Suprapubic skin (tissue), 4 donors: ENCODE results near the gene GNAI3. TPM values are rescaled to one million over a fixed set of nuclear protein-coding genes. Genes with fewer than 3 reads are reported as not detected.

ENCODE experiments used
- DNase-seq, 2 donors: peaks; one replicate each; pipeline ENCODE4 v3.0.0-alpha.2; 2019; ENCODE audit warnings: low spot score in 2 of 2
- H3K27ac ChIP-seq: fragments of 200-600 bp; sonication (generic); one replicate; pipeline ENCODE4 v1.5.1; 2019
- H3K27me3 ChIP-seq: fragments of 200-600 bp; sonication (generic); one replicate; pipeline ENCODE4 v1.5.1; 2019
- H3K36me3 ChIP-seq: fragments of 200-600 bp; sonication (generic); one replicate; pipeline ENCODE4 v1.5.1; 2019
- H3K4me1 ChIP-seq: fragments of 200-600 bp; sonication (generic); one replicate; pipeline ENCODE4 v1.5.1; 2019
- H3K4me3 ChIP-seq: fragments of 200-600 bp; sonication (generic); one replicate; pipeline ENCODE4 v1.5.1; 2019; ENCODE audit warnings: mild to moderate bottlenecking
- H3K9me3 ChIP-seq: fragments of 200-600 bp; sonication (generic); one replicate; pipeline ENCODE4 v1.5.1; 2019
- CTCF ChIP-seq, 2 donors: fragments of 200-600 bp in 1 of 2; fragments of 450-650 bp in 1 of 2; sonication (generic) in 1 of 2; IDR thresholded peaks; one replicate each; pipeline ENCODE4 v1.5.1; 2016 to 2019; ENCODE audit warnings: antibody characterized with exemption in 2 of 2, mild to moderate bottlenecking in 1 of 2, moderate library complexity in 1 of 2
- EP300 ChIP-seq: sonication (generic); formaldehyde crosslinking; IDR thresholded peaks from one replicate; pipeline ENCODE4 v1.6.1; 2017; ENCODE audit warnings: antibody characterized with exemption
- POLR2A ChIP-seq, 2 donors: fragments of 450-650 bp; IDR thresholded peaks; one replicate each; pipeline ENCODE4 v1.6.1; 2017; ENCODE audit warnings: antibody characterized with exemption in 2 of 2, mild to moderate bottlenecking in 2 of 2, moderate library complexity in 2 of 2
- POLR2AphosphoS5 ChIP-seq, 3 donors: sonication (generic); formaldehyde crosslinking; IDR thresholded peaks; one replicate each; pipeline ENCODE4 v1.6.1; 2017; ENCODE audit warnings: antibody characterized with exemption in 3 of 3
- WGBS: methylation state at CpG from one replicate; pipeline ENCODE4 v1.1.5; 2018; 5-methylcytosine and 5-hydroxymethylcytosine counted together
- total RNA-seq, 4 donors: library from RNA; depleted of rRNA; stranded (reverse); fragments of >200 nt; gene quantifications; one replicate each; pipeline ENCODE4 v1.1.0, GENCODE V29; 2016

Gene GNAI3
- total RNA-seq, 4 donors from 2014 or later = 6.7 to 11.1 (median 9.5) TPM

- H3K27ac ChIP-seq = no peak overlapping the region
- H3K9me3 ChIP-seq = no peaks in the 10 kb centered on the region
These were observed 96.3 kb downstream of the GNAI3 start for GRCh38 chr1:109644670-109645069.

DNA sequence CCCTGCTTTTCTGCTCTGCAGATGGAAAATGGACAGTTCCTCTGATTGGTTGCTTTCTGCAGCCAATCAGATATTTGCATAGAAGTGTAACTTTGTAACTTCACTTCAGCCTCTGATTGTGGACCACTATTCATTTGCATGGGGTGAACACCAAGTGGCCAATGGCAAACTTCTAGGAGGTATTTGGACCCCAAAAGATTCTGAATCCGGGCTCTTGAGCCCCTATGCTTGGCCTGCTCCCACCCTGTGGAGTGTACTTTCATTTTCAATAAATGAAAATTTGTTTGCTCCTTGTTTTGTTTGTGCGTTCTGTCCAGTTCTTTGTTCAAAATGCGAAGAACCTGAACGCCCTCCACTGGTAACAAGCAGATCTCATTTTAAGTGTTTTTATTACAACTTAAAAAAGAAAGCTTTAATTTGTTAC, 101.1 kb downstream of the GNAI3 start:
- no peak for DNase-seq
- H3K36me3 ChIP-seq = no peaks in the 10 kb centered on the region
- H3K9me3 ChIP-seq = no peaks in the 10 kb centered on the region
- WGBS = 56% methylated on average over 4 of the region's 4 CpGs
- no peaks in the 10 kb centered on the region for H3K4me1 ChIP-seq
- no peak overlapping the region for H3K4me3 ChIP-seq
- TF ChIP-seq EP300 (no peak), POLR2AphosphoS5 (IDR thresholded peaks at IDR 0.05) (no peak), CTCF (IDR thresholded peaks at IDR 0.05) (no peak), POLR2A (IDR thresholded peaks at IDR 0.05) (no peak)
- H3K27me3 ChIP-seq = no peaks in the 10 kb centered on the region
- H3K27ac ChIP-seq = no peak overlapping the region

More at GRCh38 chr1:109644670-109645069, 96.3 kb downstream of the GNAI3 start:
- Histone ChIP-seq H3K4me1 (peaks cover 11% of the 10 kb centered on the region), H3K4me3 (no peak overlapping the region), H3K27me3 (no peaks in the 10 kb centered on the region), H3K36me3 (no peaks in the 10 kb centered on the region)
- no peak for TF ChIP-seq CTCF (IDR thresholded peaks at IDR 0.05)
- no peak for TF ChIP-seq POLR2A (IDR thresholded peaks at IDR 0.05)
- no peak for TF ChIP-seq POLR2AphosphoS5 (IDR thresholded peaks at IDR 0.05)
- TF ChIP-seq EP300 = no peak
- no peak for DNase-seq
- WGBS = no CpG with 5 or more reads among the region's 10 CpGs

GRCh38 chr1:109650609-109651008, 102.2 kb downstream of the GNAI3 start:
- 89% methylated on average over 3 of the region's 3 CpGs for WGBS
- TF ChIP-seq POLR2AphosphoS5 (IDR thresholded peaks at IDR 0.05) (no peak), POLR2A (IDR thresholded peaks at IDR 0.05) (no peak), CTCF (IDR thresholded peaks at IDR 0.05) (no peak), EP300 (no peak)

GRCh38 chr1:109652402-109652801, 104.0 kb downstream of the GNAI3 start:
- 72% methylated on average over 2 of the region's 2 CpGs for WGBS

More at GRCh38 chr1:109650609-109651008, 102.2 kb downstream of the GNAI3 start:
- Histone ChIP-seq H3K27ac (no peak overlapping the region), H3K9me3 (no peaks in the 10 kb centered on the region), H3K4me1 (peaks cover 9% of the 10 kb centered on the region), H3K27me3 (no peaks in the 10 kb centered on the region), H3K4me3 (no peak overlapping the region), H3K36me3 (no peaks in the 10 kb centered on the region)
- no peak for DNase-seq

DNA sequence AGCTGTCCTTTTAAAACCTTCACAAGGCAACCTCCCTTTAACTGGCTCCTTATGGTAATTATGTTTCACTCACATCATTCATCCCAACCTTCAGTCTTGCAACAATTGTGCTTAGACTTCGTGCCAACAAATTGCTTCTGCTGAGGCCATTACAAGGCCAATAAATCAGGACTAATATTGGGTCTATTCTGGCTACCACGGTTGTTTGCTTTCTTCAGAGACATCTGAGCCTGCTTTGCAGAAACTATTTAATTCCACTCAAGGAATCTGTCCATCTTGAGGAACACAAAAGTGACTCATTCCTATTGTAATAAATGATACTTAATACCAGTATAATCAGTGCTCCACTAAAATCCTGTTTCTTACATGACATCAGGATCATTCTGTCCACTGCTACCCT, 104.9 kb downstream of the GNAI3 start:
- Histone ChIP-seq H3K36me3 (no peaks in the 10 kb centered on the region), H3K4me1 (peaks cover 17% of the 10 kb centered on the region), H3K27me3 (no peaks in the 10 kb centered on the region), H3K27ac (no peak overlapping the region), H3K4me3 (no peak overlapping the region), H3K9me3 (no peaks in the 10 kb centered on the region)
- WGBS = 66% methylated on average over 2 of the region's 2 CpGs
- TF ChIP-seq POLR2AphosphoS5 (IDR thresholded peaks at IDR 0.05) = no peak
- no peak for TF ChIP-seq EP300
- no peak for TF ChIP-seq POLR2A (IDR thresholded peaks at IDR 0.05)
- DNase-seq = no peak

More at GRCh38 chr1:109652402-109652801, 104.0 kb downstream of the GNAI3 start:
- DNase-seq = no peak
- Histone ChIP-seq H3K4me1 (peaks cover 17% of the 10 kb centered on the region), H3K27ac (no peak overlapping the region), H3K9me3 (no peaks in the 10 kb centered on the region), H3K27me3 (no peaks in the 10 kb centered on the region), H3K36me3 (no peaks in the 10 kb centered on the region), H3K4me3 (no peak overlapping the region)
- TF ChIP-seq EP300 (no peak), CTCF (IDR thresholded peaks at IDR 0.05) (no peak), POLR2A (IDR thresholded peaks at IDR 0.05) (no peak), POLR2AphosphoS5 (IDR thresholded peaks at IDR 0.05) (no peak)

DNA sequence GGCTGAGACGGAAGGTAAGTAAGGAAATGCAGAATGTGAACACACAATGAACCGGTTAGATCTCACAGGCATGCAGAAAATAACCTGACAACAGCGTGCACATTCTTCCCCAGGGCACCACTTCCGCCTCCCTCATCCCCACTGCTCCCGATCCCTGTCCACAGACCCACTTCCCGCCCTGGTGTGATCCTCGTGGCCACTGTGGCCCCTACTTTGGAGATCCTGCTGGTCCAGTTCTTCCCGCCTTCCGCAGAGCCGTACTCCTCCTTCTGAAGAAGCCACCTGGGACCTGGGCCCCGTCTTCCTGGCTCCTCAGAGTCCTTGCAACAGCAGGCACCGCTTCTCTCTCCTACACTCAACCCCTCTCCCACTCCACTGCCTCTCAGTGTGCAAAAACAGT, 106.1 kb downstream of the GNAI3 start:
- DNase-seq = no peak

More for the DNA sequence above, 106.1 kb downstream of the GNAI3 start:
- H3K4me1 ChIP-seq = peaks cover 17% of the 10 kb centered on the region
- TF ChIP-seq EP300 (no peak), CTCF (IDR thresholded peaks at IDR 0.05) (no peak), POLR2AphosphoS5 (IDR thresholded peaks at IDR 0.05) (no peak), POLR2A (IDR thresholded peaks at IDR 0.05) (no peak)
- no peak overlapping the region for H3K27ac ChIP-seq
- H3K27me3 ChIP-seq = no peaks in the 10 kb centered on the region
- 88% methylated on average over 12 of the region's 12 CpGs for WGBS
- H3K4me3 ChIP-seq = no peak overlapping the region
- H3K36me3 ChIP-seq = no peaks in the 10 kb centered on the region
- no peaks in the 10 kb centered on the region for H3K9me3 ChIP-seq
